WERI-Rb-1 (cell line): ENCODE results near the gene PRKG2.

Experiments used
- DNase-seq: peaks from one replicate; pipeline ENCODE4 v3.0.0-alpha.2; 2020
- H3K27ac ChIP-seq: fragments of 250-450 bp; sonication (Bioruptor Pico); 2 replicates; pipeline ENCODE4 v1.5.1; 2020; ENCODE audit warnings: mild to moderate bottlenecking, moderate library complexity
- H3K27me3 ChIP-seq: fragments of 250-450 bp; sonication (Bioruptor Pico); 2 replicates; pipeline ENCODE4 v1.5.1; 2021; ENCODE audit warnings: mild to moderate bottlenecking, low read depth, moderate library complexity; ENCODE audit not compliant: insufficient read depth, severe bottlenecking
- H3K36me3 ChIP-seq: fragments of 250-450 bp; sonication (Bioruptor Pico); 2 replicates; pipeline ENCODE4 v1.5.1; 2020; ENCODE audit warnings: mild to moderate bottlenecking, moderate library complexity
- H3K4me3 ChIP-seq: 2 replicates; pipeline ENCODE4 v1.5.1; 2011; ENCODE audit warnings: low read depth, mild to moderate bottlenecking, control low read depth, low read length
- H3K9me3 ChIP-seq: fragments of 250-450 bp; sonication (Bioruptor Pico); 2 replicates; pipeline ENCODE4 v1.5.1; 2021; ENCODE audit warnings: mild to moderate bottlenecking, moderate library complexity; ENCODE audit not compliant: severe bottlenecking
- CTCF ChIP-seq: IDR thresholded peaks from 2 replicates; pipeline ENCODE4 v1.5.1; 2011; ENCODE audit warnings: low read depth, mild to moderate bottlenecking, control low read depth, inconsistent platforms, low read length

PRKG2 gene

GRCh38 chr4:81220271-81220670 lies 5.2 kb upstream of the PRKG2 start:
- no peaks in the 10 kb centered on the region for H3K36me3 ChIP-seq
- TF ChIP-seq CTCF: no peak
- no peaks in the 10 kb centered on the region for H3K9me3 ChIP-seq
- H3K27ac ChIP-seq: no peak overlapping the region
- no peaks in the 10 kb centered on the region for H3K27me3 ChIP-seq
- DNase-seq: no peak
- no peak overlapping the region for H3K4me3 ChIP-seq

- Histone ChIP-seq H3K27me3 (no peaks in the 10 kb centered on the region), H3K4me3 (no peak overlapping the region), H3K27ac (no peak overlapping the region), H3K9me3 (no peaks in the 10 kb centered on the region), H3K36me3 (no peaks in the 10 kb centered on the region)
- no peak for DNase-seq
- TF ChIP-seq CTCF: no peak
Observed at GRCh38 chr4:81218206-81218605, 3.2 kb upstream of the PRKG2 start.

- no peaks in the 10 kb centered on the region for H3K9me3 ChIP-seq
- H3K36me3 ChIP-seq: no peaks in the 10 kb centered on the region
- no peaks in the 10 kb centered on the region for H3K27me3 ChIP-seq
- no peak for TF ChIP-seq CTCF
- no peak overlapping the region for H3K4me3 ChIP-seq
- no peak for DNase-seq
- no peak overlapping the region for H3K27ac ChIP-seq
Observed at GRCh38 chr4:81217779-81218178, 2.8 kb upstream of the PRKG2 start.

GRCh38 chr4:81215931-81216330 lies 909 bp upstream of the PRKG2 start:
- Histone ChIP-seq H3K9me3 (no peaks in the 10 kb centered on the region), H3K4me3 (peak overlapping the region; percentile 51), H3K27me3 (no peaks in the 10 kb centered on the region), H3K27ac (no peak overlapping the region), H3K36me3 (no peaks in the 10 kb centered on the region)
- DNase-seq: no peak
- no peak for TF ChIP-seq CTCF

GRCh38 chr4:81214144-81214880 lies 710 bp downstream of the PRKG2 start:
- peak; percentile 41 for DNase-seq
- no peak for TF ChIP-seq CTCF
- peak overlapping the region; percentile 51 for H3K4me3 ChIP-seq
- no peak overlapping the region for H3K27ac ChIP-seq
- no peaks in the 10 kb centered on the region for H3K36me3 ChIP-seq
- no peaks in the 10 kb centered on the region for H3K27me3 ChIP-seq
- H3K9me3 ChIP-seq: no peaks in the 10 kb centered on the region

GRCh38 chr4:81213671-81214070 lies 1.4 kb downstream of the PRKG2 start:
- Histone ChIP-seq H3K36me3 (no peaks in the 10 kb centered on the region), H3K9me3 (no peaks in the 10 kb centered on the region), H3K27ac (no peak overlapping the region), H3K27me3 (no peaks in the 10 kb centered on the region), H3K4me3 (no peak overlapping the region)
- DNase-seq: no peak
- no peak for TF ChIP-seq CTCF
